Measurements from ENCODE around the gene LRCH4. TPM values are rescaled to one million over a fixed set of nuclear protein-coding genes. Genes with fewer than 3 reads are reported as not detected.

LRCH4 gene
- total RNA-seq, 1 donor from 2014 or later: 7.3 TPM

DNA sequence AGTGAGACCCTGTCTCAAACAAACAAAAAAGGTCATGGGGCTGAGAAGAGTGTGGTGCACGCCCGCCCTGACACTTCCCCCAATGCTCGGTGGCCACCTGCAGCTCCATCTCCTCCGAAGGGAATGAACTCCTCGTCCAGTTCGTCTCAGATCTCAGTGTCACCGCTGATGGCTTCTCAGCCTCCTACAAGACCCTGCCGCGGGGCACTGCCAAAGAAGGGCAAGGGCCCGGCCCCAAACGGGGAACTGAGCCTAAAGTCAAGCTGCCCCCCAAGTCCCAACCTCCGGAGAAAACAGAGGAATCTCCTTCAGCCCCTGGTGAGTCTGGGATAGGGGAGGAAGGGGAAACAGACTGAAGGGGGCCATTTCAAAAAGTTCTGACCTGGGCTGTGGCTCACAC is 20.4 kb upstream of the LRCH4 start:
- no peak for DNase-seq (ENCODE audit: low read depth, low spot score)

GRCh38 chr7:100604976-100605911 is 19.3 kb upstream of the LRCH4 start:
- no peak for DNase-seq (ENCODE audit: low read depth, low spot score)

DNA sequence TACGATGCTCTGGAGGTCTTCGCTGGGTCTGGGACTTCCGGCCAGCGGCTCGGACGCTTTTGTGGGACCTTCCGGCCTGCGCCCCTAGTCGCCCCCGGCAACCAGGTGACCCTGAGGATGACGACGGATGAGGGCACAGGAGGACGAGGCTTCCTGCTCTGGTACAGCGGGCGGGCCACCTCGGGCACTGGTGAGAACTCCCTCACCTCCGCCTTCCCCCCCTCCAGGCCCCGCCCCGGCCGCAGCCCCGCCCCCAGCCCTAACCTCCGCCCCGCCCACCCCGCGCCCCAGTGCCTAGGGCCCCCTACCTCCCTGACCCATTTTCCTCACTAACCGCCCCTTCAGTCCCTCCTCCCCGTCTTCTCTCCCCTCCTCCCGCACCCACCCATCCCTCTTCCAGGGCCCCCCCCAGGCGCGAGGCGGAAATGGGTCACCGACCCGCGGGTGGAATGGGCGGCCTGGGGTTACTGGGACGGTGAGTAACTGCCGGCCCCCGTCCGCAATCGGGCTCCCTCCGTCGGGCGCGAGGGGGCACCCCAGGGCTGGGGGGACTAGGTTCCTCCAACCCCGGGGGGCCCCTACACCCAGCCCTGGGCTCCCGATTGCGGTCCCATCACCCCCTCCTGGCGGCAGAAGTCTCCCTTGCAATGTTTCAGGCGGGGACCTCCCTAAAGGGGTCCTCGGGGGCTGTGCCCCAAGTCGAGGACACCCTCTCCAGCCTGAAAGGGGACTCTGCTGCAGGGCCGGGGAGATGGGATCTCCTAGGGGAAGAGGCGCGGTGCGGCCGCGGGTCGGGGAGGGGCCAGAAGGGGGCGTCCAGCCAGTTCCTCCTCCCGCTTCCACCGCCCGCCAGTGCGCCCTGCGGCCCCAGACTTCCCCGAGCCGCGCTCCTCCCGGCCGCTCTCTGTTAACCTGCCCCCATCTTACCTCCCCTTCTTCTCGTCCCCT is 18.4 kb upstream of the LRCH4 start:
- DNase-seq (ENCODE audit: low read depth, low spot score): no peak

GRCh38 chr7:100603726-100604027 is 17.7 kb upstream of the LRCH4 start:
- DNase-seq (ENCODE audit: low read depth, low spot score): no peak

GRCh38 chr7:100602889-100603725 is 17.2 kb upstream of the LRCH4 start:
- no peak for DNase-seq (ENCODE audit: low read depth, low spot score)

DNA sequence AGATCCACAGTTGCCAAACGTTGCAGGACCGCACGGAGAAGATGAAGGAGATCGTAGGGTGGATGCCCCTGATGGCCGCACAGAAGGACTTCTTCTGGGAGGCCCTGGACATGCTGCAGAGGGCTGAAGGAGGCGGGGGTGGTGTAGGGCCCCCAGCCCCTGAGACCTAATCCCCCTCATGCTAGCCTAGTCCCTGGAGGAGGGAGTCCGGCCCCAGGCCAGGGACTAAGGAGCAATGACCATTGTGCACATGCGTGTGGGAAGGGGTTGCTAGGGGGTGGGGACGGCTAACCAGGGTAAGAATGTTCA is 14.8 kb upstream of the LRCH4 start:
- no peak for DNase-seq (ENCODE audit: low read depth, low spot score)

DNA sequence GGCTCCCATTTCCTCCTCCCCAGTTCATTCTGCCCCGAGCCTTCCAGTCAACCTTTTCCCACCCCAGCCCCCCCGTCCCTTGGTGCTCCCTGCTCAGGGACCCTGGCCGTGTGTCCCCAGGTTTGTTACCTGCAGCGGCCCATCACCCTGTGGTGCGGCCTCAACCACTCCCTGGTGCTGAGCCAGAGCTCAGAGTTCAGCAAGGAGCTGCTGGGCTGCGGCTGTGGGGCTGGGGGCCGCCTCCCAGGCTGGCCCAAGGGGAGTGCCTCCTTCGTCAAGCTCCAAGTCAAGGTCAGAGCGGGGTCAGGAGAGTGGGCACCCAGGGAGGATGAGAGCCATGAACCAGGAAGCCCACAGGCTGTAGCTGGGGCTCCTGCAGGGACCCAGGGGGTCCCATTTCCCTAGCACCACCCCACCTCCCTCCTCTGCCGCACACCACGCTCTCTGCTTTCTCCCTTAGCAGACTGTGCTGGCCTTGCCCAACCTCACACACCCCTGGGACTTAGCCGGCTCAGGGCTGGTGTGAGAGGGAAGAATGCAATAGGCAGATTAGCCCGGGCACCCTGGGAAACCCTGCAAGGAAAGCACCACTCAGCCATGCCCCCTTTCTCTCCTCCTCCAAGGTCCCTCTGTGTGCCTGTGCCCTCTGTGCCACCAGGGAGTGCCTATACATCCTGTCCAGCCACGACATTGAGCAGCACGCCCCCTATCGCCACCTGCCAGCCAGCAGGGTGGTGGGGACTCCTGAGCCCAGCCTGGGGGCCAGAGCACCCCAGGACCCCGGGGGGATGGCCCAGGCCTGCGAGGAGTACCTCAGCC is 14.2 kb upstream of the LRCH4 start:
- DNase-seq (ENCODE audit: low read depth, low spot score): no peak

DNA sequence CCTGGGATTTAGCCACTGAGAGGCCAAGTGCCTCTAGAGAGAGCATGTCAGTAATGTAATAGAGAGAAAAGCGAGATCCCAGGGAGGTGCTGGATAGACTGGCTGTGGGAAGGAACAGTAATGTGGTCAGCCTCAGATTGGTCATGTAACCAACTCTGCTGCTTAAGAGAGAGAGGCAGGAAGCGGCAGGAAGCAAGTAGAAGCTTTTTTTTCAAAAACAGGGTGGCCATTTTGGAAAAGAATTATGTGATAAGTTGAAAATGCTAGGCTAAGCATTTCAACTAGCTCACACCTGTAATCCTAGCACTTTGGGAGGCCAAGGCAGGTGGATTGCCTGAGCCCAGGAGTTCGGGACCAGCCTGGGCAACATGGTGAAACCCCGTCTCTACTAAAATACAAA is 12.5 kb upstream of the LRCH4 start:
- no peak for DNase-seq (ENCODE audit: low read depth, low spot score)

GRCh38 chr7:100595188-100595587 is 9.3 kb upstream of the LRCH4 start:
- no peak for DNase-seq (ENCODE audit: low read depth, low spot score)

DNA sequence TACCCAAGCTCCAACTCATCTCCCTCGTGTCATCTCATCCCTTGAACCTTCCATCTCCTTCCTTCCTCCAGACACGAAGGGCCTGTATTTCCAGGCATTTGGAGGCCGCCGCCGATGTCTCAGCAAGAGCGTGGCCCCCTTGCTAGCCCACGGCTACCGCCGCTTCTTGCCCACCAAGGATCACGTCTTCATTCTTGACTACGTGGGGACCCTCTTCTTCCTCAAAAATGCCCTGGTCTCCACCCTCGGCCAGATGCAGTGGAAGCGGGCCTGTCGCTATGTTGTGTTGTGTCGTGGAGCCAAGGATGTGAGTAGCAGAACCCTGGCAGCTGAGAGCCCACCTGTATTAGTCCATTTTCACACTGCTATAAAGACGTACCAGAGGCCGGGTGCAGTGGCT is 5.7 kb upstream of the LRCH4 start:
- DNase-seq (ENCODE audit: low read depth, low spot score): no peak

DNA sequence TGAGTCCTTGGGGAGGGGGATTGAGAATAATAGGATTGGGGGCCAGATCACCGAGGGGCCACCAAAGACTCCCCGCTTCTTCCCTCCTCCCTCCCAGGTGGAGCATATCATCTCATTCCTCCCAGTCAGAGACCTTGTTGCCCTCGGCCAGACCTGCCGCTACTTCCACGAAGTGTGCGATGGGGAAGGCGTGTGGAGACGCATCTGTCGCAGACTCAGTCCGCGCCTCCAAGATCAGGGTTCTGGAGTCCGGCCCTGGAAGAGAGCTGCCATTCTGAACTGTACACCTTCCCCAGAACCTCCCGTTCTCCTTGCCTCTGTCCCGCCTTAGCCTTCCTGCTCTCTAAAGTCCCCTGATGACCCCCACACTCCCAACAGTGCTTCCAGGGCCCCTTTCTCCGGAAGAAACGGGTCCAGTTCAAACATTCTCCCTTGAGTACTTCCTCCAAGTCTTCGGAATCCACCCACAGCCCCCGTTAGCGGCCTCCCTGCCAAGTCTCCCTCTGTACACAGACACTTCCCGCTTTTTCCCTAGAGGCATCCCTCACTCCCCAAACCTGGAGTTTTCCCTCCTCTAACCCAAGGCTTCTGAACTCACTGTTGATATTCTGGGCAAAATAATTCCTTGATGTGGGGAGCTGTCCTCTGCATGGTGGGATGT is 4.3 kb upstream of the LRCH4 start:
- DNase-seq (ENCODE audit: low read depth, low spot score): no peak

DNA sequence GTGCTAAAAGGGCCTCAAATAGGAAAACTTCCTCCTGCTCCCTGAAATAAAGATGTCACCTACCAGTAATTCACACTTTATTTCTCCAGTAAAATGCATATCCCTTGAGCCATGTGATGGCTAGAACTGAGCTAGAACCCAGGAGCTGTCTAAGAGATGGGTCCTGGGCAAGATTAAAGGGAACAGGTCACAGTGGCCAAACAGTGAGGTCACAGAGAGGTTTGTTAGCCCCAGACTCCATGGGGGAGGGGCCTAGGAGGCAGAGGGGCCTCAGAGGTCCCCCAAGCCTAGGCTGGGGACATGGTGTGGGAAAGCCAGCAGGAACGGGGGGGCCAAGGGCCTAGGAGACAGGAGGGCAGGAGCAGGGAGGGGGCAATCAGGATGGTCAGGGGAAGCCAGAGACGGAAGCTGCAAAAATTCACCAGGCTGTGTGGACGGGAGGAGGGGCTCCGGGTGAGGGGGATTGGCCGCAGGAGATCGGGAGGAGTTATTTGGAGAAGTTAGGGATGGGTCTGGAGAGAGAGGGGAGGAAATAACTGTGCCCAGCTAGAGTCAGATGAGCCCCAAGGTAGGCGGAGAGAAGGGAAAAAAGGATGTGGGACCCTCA is 3.5 kb upstream of the LRCH4 start:
- no peak for DNase-seq (ENCODE audit: low read depth, low spot score)

DNA sequence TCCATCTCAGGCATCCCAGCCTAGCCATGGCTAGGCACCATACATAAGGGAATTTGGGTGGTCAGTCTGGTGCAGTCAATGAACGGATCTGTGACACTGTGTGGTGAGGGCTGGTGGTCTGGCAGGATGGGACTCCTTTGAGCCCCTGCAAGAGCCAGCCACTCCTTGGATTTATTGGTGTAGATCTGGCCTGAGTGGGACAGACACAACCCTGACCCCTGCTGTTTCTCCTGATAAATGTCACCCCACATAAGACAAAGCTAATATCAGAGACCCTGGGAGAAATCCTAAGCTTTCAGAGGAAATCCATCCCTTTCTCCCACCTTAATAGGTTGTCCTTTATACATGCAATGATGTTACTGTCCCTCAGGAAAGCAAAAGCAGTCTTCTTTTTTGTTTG is 2.5 kb upstream of the LRCH4 start:
- no peak for DNase-seq (ENCODE audit: low read depth, low spot score)

GRCh38 chr7:100586266-100587025 is 517 bp upstream of the LRCH4 start, which contains the start of gene FBXO24:
Gene FBXO24 (plus strand): TSS chr7:100586328. CDS start chr7:100586626, 298 bp downstream.
- peak; percentile 100 for DNase-seq (ENCODE audit: low read depth, low spot score)

GRCh38 chr7:100584683-100585510 is 1.0 kb downstream of the LRCH4 start:
- DNase-seq (ENCODE audit: low read depth, low spot score): peak; percentile 58

DNA sequence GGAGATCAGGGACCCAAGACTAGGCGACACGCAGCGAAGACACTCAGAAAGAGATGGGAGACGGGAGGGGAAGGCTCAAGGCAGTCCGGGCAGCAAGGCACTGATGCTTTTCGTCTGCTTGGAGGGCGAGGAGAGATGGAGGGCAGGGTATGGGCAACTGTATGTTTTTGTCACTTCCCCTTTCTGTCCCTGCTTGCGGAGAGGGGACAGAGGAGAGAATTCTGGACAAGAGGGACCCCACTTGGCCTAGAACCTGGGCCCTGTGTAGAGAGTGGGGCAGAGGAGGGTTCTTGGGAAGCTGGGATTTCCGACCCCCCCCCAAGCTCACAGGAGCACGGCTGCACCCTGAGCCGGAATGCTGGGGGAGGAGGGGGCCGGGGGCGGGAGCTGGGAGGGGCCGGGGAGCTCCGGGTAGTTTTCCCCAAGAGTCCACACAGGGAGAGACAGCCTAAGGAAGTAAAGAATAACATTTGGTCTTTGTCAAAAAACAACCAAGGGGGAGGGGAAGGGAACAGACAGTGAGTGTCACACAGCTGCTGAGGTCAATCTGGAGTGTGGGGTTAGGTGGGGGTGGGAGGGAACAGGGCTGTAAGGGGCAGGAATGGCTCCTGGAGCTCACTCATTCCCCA is 1.8 kb downstream of the LRCH4 start:
- DNase-seq (ENCODE audit: low read depth, low spot score): no peak

All from pulmonary artery endothelial cell (primary cell).